HG03108 (cell line): ENCODE results near the gene TCF25.
"Not testable (repeated sequence)": the region's sequence is repeated elsewhere in the genome, so short reads cannot be mapped to it uniquely, and the experiment has no call there.

ENCODE experiments used
- ATAC-seq: cut with Tn5 transposase; IDR thresholded peaks from one replicate; pipeline ENCODE4 v1.9.1; 2021; ENCODE audit warnings: moderate library complexity; ENCODE audit not compliant: unreplicated experiment

The TCF25 gene

DNA sequence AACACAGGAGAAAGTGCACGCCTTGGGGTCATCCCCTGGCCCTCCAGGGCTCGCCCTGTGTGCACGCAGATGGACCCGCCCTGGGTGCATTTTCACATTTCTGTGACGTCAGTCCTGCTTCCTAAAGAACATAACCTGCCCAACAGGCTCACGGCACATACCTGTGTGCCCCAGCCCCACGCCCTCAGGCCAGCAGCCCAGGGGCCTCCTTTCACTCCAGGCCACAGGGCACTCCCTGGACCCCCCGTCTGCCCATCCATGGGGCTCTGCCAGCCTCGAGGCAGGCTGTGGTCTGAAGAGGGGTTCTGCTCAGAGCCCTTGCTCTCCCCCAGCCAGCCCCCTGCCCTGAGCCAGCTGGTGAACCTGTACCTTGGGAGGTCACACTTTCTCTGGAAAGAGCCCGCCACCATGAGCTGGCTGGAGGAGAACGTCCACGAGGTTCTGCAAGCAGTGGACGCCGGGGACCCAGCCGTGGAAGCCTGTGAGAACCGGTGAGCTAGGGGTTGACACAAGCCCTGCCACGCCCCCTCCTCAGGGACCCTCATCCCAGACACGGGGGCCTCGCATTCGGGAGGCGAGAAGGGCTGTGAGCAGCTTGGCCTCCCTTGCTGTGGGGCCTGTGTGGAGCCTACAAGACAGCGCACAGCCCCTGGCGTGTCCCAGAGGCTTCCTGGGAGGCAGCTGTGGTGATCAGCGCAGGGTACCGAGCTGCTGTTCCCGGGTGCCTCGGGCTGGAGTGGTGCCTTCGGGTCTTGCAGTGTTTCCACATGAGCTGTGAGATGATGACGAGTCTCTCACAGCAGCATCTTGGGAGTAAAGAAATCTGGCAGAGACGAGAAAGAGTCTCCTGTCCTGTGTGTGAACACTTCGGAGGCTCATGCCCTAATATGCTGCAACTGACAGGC, 31.5 kb downstream of the TCF25 start:
- ATAC-seq: no peak

DNA sequence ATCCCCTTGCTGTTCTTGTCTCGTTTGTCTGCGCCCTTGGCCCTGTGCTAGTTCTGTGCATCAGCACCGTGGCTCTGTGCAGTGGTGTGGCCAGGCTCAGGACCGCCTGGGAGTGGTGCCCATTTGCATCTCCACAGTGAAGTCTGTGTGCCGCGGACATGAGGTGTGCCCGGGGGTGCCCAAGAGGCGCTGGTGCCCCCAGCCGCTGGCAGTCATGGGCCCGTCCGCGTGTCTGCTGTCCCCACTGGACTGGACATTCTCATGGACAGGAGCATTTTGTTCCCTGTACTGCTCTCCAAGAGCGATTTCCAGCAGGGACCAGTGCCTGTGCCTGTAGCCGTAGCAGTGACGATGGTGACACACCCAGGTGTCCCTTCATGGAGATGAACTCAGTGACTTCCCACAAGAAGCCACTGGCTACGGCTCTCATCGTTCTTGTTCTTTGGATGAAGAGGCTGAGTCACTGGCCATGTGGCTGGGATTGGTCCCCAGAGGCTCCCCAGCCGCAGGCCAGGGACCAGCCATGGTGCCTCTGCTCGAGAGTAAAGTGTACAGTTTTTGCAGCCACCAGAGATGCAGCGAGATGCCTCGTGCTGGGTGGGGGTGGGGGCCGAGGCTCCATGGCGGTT, 32.2 kb downstream of the TCF25 start:
- no peak for ATAC-seq

DNA sequence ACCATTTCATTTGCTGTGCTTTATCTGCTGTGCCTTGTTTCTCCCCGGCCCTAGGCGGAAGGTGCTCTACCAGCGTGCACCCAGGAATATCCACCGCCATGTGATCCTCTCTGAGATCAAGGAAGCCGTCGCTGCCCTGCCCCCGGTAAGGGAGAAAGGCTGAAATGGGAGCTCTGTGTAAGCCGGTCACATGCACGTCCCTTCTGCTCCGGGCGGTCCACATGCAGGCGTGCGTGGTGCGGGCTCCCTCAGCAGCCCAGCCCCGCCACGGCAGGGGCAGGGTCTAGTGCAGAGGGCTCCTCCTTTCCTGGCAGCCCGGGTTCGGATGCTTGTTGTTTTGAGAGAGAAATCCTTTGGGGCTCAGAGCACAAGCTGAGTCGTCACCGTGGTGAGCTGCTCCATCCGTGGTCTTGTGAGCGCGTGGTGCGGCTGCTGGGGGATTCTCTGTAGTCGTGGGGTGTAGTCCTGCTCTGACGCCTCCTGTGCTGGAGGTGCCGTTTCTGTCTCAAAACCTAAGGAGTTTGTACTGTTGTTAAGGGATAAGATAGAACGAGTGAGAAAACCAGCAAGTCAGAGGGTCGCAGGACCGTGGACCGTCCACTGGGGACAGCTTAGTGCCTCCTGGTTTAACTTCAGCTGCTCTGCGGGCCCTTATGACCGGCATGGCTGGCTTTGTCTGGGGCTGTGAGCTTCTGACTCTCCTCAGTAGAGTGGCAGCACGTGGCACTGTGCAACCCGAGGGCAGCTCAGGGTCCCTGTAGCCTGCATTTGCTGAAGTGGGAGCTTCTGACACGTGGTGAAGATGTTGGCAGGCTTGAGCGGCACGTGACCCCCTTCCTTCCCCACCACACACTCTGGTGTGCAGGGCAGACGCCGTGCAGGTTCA, 33.0 kb downstream of the TCF25 start:
- ATAC-seq: no peak

DNA sequence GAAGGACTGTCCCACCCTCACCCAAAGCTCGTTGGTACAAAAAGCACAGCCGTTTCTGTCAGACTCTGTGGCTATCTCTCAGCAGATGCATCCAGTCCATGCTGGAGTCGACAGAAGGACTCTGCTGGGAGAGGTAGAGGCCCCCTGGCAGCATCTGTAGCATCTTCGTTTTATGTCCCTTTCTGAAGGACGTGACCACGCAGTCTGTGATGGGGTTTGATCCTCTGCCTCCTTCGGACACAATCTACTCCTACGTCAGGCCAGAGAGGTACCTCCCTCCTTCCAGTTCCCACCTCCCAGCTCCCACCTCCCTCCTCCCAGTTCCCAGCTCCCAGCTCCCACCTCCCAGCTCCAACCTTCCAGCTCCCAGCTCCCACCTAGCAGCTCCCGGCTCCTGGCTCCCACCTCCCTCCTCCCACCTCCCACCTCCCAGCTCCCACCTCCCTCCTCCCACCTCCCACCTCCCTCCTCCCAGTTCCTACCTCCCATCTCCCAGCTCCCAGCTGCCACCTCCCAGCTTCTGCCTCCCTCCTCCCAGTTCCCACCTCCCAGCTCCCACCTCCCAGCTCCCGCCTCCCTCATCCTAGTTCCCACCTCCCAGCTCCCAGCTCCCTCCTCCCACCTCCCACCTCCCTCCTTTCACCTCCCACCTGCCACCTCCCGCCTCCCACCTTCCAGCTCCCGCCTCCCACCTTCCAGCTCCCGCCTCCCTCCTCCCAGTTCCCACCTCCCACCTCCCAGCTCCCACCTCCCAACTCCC, 33.8 kb downstream of the TCF25 start:
- no peak for ATAC-seq

DNA sequence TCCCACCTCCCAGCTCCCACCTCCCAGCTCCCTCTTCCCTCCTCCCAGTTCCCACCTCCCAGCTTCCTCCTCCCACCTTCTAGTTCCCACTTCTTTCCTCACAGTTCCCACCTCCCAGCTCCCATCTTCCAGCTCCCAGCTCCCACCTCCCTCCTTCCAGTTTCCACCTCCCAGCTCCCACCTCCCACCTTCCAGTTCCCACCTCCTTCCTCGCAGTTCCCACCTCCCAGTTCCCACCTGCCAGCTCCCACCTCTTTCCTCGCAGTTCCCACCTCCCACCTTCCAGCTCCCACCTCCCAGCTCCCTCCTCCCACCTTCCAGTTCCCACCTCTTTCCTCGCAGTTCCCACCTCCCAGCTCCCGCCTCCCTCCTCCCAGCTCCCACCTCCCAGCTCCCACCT, 34.8 kb downstream of the TCF25 start:
- ATAC-seq: no peak

DNA sequence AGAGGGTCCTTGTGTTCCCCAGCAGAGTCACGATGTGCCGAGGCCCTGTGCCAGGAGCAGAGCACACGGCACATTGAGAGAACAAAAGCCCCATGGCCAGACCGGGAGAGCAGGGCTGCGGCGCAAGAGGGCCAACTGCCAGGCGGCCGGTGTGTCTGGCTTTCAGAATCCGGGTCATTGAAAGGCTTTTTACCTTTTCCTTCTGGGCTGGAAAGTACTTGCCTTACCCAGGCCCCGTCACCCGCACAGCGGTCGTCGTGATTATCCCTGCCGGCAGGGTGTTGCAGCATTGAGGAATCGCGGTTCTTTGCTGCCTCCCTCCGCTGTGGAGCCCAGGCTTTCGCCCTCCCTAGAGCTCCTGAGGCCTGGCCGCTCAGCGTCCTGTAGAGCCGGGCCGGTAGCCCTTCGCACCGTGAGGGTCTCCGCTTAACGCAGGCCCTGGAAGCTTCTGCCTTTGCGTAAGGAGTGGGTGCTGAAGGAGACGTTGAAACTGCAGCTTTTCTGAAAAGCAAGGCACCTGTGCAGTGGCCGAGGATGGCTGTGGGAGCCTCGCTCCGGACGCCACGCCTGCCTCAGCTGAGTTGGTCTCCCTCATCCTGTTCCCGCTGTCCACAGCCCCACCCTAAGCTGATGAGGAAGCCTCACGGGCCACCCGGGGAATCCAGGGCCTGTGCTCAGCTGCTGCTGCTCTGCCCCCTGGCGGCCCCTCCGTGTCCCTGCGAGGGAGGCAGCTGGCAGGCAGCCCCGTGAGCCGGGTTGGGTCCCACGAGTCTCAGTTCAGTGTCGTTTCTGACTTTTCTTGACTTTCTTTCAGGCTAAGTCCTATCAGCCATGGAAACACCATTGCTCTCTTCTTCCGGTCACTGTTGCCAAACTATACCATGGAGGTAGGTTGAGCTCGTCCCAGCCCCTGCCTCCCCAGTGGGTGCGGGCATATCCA, 36.7 kb downstream of the TCF25 start:
- no peak for ATAC-seq

DNA sequence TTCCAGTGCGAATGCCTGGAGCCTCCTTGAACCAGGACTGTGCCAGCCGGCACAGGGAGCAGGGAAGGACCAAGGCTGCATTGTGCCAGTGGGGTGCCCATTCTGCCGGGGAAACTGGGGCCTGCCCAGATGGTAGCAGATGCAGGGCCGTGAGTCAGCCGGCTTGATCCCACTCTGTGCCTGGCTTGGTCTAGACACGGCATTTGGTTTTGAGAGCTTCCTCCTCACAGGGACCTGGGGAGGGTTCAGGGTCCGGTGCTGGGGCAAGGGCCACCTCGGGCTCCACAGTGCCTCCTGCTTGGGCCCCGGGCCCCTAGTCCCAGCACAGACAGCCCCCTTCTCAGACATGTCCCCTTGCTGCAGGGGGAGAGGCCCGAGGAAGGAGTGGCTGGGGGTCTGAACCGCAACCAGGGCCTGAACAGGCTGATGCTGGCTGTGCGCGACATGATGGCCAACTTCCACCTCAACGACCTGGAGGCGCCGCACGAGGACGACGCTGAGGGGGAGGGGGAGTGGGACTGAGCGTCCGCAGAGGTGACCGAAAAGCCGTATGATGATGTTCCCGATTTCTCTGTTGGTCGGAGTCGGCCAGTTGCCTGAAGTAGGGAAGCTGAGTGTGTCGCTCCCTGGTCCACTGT, 37.4 kb downstream of the TCF25 start:
- ATAC-seq: no peak

DNA sequence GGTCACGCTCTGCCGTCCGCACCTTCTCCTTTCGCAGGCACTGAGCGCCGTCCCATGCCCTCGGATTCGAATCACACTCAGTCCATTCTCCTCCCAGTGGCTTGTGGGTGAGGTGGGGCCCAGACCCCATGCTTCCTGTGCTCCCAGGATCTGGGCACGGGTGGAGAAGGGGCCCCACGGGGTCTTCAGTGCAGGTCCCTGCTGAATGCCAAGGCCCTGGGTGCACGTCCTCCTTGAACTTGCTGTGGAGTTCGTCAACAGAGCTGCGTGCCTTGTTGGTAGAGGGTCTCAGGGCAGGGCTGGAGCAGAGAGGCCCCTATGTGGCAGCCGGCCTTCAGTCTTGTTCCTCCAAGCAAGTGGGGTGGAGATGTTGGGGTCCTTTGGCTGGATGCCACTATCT, 38.0 kb downstream of the TCF25 start:
- no peak for ATAC-seq

DNA sequence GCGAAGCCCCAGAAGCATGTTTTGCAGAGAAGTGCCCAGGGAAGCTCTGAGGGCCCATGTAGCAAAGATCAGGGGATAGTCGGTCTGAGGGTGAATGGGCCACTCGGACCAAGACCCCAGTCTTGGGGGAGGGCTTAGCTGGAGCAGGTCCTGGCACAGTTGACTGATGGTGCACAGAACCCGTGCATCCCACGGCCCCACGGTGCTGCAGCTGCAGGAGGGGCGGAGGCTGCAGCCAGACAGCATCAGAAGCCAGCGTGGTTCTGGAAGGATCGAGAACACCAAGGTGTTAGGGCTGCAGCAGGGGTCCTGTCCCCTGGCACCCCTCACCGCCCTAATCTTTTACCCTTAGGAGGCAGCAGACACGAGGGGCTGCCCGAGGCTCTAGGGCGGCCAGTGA, 38.8 kb downstream of the TCF25 start:
- no peak for ATAC-seq

DNA sequence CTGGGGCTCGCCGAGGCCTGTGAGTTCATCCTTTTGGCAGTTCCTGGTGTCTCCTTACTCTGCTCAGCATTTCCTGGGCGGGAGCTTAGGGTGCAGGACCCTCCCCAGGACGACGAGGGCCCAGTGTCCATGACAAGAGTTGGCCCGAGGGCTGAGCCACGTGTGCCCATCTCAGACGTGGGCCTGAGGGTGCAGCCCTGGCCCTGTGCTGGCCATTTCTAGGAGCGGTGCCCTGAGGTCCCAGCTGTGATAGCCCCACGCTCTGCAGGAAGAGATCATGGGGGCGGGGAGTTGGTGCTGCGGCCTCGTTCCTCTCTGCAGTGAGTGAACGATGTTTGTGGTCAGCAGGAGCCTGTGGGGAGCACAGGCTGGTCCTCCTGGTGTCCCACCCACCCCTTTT, 39.2 kb downstream of the TCF25 start:
- no peak for ATAC-seq

DNA sequence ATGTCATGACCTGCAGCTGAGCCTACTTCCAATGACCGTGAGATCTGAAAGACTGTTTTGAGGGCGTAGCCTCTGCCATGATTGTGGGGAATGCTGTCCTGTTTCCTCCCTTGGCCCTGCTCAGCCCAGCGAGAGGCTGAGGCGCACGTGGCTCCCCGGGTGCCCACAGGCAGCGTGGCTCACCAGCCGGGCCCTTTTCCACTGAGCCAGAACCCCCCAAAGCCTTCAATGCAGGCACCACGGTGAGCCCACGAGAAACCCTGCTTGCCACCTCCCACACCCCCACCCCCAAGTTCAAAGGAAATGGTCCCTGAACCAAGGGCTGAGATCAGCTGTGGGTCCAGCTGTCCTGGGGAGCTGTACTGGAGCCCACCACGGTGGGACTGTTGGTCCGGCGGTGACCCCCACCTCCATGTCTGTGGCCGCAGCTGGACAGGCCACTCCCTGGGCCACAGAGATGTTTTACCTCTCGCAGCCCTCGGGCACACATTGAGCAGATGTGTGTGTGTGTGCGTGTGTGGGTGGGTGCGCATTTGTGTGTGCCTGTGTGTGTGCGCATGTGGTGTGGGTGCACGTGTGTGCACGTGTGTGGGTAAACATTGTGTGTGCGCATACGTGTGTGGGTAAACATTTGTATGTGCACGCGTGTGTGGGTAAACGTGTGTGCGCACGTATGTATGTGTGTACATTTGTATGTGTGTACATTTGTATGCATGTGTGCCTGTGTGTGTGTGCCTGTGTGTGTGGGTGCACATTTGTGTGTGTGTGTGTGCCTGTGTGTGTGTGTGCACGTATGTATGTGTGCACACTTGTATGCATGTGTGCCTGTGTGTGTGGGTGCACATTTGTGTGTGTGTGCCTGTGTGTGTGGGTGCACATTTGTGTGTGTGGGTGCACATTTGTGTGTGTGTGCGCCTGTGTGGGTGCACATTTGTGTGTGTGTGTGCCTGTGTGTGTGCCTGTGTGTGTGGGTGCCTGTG, 40.3 kb downstream of the TCF25 start:
- no peak for ATAC-seq

DNA sequence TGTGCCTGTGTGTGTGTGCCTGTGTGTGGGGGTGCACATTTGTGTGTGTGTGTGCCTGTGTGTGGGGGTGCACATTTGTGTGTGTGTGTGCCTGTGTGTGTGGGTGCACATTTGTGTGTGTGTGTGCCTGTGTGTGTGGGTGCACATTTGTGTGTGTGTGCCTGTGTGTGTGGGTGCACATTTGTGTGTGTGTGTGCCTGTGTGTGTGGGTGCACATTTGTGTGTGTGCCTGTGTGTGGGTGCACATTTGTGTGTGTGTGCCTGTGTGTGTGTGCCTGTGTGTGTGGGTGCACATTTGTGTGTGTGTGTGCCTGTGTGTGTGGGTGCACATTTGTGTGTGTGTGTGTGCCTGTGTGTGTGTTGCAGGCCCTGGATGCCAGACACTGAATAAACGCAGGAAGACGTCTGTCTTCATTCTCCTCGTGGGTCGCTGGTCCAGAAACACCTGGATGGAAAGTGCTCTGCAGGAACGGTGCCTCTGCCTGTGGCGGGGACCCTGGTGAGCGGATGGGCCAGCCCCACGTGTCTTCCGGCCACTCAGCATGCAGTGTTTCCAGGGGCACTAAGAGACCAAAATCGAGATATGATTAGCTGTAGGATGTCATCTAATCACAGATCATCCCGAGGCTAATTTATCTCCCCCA, 41.4 kb downstream of the TCF25 start:
- ATAC-seq: not testable (repeated sequence)

DNA sequence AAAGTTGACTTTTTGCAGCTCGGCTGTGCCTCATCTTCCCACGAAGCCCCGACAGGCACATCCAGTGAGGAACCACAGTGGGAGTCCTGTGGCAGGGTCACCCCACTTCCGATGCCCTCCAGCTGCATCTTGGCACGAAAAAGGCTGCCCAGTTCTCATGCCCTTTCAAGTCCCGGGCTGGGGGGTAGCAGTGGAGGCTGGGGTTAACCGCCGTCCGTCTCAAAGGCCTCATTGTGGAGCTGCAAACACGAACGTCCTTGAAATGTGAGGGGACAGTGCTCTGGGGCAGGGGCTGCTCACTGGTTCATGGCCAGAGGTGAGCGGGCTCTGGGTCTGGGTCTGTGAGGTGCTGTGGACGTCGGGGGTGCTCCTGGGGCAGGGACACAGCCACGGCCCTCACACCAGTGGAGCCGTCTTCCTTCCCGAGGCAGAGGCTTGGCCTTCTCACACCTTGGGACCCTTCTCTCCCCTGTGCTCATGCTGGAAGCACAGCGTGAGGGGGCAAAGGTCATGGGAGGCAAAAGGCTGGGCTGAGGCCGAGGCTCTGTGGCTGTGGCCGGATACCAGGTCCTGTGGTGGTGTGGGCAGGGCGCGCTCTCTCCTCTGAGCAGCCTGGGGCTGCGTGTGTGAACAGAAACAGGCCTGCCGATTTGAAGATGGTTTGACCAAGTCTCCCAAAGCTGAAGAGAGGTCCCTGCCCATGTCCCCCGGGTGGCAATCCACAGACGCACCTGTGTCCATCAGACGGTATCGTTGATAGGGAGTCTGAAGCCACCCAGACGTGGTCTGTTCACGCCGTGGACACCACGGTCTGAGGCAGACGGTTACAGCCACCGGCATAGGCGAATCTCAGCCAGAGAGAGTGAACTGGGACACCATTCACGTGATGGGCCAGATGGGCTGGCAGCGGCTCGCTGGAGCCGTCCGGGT, 42.2 kb downstream of the TCF25 start:
- ATAC-seq: no peak

DNA sequence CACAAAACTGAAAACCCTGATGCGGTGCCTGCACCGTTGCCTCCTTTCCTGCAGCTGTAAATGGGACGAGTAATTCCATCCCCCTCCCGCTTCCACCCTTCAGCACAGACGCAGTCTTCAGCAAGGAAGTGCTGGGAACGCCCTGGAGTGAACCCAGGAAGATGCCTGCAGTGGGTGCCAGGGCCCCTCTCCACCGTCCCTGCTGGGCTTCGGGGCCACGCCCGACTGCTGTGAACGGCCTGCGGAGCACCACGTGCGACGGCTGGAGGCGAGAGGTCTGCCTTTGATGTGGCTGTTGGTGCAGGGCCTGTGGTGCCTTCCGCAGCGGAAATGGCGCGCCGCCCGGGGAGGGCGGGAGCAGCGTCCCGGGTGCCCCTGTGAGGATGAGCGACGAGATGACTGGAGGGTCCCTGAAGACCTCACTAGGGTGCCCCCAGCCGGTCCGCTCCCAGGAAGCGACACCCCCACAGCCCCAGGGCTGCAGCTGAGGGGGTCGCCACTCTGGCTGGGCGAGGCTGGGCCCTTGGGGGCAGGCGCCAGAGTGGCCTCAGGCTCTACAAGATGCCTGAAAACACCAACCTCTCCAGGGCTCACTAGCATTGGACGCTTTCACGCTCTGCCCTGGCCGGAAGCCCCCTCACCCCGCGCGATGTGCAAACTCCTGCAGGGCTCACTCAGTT, 44.5 kb downstream of the TCF25 start:
- peak; percentile 88 for ATAC-seq

DNA sequence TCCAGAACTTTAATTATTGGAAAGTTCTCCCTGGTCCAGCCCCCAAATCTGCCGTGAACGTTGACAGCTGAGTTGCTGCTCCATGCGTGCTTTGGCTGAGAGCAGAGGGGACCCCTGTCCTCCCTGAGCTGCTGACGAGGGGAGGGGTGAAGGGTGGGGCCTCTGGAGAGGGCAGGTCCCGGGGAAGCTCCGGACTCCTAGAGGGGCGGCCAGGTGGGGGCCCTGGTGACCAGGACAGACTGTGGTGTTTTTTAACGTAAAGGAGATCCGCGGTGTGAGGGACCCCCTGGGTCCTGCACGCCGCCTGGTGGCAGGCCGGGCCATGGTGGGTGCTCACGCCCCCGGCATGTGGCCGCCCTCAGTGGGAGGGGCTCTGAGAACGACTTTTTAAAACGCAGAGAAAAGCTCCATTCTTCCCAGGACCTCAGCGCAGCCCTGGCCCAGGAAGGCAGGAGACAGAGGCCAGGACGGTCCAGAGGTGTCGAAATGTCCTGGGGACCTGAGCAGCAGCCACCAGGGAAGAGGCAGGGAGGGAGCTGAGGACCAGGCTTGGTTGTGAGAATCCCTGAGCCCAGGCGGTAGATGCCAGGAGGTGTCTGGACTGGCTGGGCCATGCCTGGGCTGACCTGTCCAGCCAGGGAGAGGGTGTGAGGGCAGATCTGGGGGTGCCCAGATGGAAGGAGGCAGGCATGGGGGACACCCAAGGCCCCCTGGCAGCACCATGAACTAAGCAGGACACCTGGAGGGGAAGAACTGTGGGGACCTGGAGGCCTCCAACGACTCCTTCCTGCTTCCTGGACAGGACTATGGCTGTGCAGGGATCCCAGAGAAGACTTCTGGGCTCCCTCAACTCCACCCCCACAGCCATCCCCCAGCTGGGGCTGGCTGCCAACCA, 45.3 kb downstream of the TCF25 start, which contains the start of gene MC1R:
TSS of gene MC1R (plus strand) at position 410 of the 895 bp plus-strand sequence. CDS start at position 807, 397 bp downstream.
- ATAC-seq: peak; percentile 8
